Measurements from ENCODE around the gene HSD17B3.

GRCh38 chr9:96216583-96216982, 85.4 kb downstream of the HSD17B3 start:
- TF ChIP-seq, protein P1, sequence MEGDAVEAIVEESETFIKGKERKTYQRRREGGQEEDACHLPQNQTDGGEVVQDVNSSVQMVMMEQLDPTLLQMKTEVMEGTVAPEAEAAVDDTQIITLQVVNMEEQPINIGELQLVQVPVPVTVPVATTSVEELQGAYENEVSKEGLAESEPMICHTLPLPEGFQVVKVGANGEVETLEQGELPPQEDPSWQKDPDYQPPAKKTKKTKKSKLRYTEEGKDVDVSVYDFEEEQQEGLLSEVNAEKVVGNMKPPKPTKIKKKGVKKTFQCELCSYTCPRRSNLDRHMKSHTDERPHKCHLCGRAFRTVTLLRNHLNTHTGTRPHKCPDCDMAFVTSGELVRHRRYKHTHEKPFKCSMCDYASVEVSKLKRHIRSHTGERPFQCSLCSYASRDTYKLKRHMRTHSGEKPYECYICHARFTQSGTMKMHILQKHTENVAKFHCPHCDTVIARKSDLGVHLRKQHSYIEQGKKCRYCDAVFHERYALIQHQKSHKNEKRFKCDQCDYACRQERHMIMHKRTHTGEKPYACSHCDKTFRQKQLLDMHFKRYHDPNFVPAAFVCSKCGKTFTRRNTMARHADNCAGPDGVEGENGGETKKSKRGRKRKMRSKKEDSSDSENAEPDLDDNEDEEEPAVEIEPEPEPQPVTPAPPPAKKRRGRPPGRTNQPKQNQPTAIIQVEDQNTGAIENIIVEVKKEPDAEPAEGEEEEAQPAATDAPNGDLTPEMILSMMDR (conservative IDR thresholded peaks at IDR 0.05): no peak
- no peak for TF ChIP-seq ZFX (IDR thresholded peaks at IDR 0.05)
